Measurements from ENCODE around the gene UBL4A.

GRCh38 chrX:154481911-154482601 lies 4.4 kb downstream of the UBL4A start:
- TF ChIP-seq CTCF (conservative IDR thresholded peaks at IDR 0.05; ENCODE audit: low read depth, low read length) (no peak), EZH2 (IDR thresholded peaks at IDR 0.05; ENCODE audit: borderline replicate concordance, low read depth, low read length, poor library complexity, severe bottlenecking) (no peak)

All from A673 (cell line).